HG02610 (cell line): ENCODE results near the gene KCNK6.

Source experiments
- ATAC-seq: cut with Tn5 transposase; IDR thresholded peaks from one replicate; pipeline ENCODE4 v1.9.1; 2021; ENCODE audit warnings: mild to moderate bottlenecking, moderate library complexity; ENCODE audit not compliant: unreplicated experiment

KCNK6 gene

DNA sequence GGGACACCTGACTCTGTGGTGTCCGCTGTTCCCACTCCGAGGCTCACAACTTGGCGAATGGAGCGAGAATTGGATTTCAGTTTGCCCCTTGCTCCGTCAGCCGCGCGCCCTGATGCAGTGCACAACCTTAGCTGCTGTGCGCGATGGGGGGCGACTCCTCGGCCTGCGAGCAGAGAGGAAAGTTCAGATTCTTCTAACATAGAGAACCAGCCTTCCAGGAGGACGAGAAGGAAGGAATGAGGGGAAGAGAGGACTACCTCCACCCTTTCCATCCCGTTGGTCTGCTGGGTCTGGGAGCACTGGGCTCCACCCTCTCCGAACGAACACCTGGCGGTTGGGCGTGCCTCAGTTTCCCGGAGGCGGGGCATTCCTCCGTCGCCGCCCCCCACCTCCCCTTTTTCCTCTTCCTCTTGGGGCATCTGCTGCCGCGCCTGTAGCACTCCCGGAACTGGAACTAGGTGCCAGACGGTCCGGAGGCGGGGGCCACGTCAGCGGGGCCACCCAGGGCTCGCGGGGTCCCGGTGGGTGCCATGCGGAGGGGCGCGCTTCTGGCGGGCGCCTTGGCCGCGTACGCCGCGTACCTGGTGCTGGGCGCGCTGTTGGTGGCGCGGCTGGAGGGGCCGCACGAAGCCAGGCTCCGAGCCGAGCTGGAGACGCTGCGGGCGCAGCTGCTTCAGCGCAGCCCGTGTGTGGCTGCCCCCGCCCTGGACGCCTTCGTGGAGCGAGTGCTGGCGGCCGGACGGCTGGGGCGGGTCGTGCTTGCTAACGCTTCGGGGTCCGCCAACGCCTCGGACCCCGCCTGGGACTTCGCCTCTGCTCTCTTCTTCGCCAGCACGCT is at the start of gene KCNK6:
Gene KCNK6 (plus strand): TSS at position 425 of the 838 bp plus-strand sequence. CDS start 106 bp downstream, at position 531.
- no peak for ATAC-seq

DNA sequence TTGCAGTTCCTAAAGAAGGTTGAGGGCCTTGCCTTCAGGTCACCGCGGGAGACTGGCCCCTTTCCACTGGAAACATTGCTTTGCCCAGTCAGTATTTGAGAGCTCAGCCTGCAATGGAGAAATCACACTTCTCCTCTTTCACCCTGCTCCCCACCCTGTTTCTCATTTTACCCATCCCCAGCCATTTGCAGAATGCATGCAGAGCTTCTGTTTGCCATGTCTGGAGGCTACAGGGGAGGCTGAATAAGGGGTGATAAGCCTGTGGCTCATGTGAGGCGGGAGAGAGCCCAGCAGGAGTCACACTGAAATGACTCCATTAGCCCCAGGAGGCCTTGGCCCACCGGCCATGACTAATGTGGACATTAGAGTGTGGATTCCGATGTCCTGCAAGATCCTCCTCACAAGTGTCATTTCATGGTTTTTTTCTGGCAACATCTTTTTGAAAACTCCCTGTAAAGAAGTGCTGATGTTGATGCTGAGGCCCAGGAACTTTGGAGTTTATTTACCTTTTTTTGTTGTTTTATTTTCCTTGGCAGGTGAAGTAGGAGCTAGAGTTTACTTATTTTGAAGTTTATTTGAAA is 49.0 kb upstream of the KCNK6 start:
- no peak for ATAC-seq

DNA sequence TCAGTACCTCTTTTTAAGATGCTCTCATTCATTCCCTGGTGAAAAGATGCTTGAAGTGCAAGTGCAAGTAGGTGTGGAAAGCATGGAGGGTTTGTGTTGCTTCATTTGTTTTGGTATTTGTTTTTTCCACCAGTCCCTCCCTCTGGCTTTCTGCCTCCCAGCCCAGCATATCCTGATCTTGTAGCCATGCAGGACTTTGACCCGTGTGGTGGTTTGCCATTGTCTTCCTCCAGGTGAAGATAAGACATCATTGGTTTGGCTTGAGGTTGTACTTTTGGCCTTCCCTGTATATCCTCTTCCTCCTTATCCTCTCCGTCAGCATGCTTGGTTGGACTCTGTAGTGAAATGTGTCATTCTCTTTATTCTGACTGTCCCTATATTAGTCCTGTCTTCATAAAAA is 46.1 kb upstream of the KCNK6 start:
- no peak for ATAC-seq

GRCh38 chr19:38274739-38275138 is 44.9 kb upstream of the KCNK6 start:
- no peak for ATAC-seq

DNA sequence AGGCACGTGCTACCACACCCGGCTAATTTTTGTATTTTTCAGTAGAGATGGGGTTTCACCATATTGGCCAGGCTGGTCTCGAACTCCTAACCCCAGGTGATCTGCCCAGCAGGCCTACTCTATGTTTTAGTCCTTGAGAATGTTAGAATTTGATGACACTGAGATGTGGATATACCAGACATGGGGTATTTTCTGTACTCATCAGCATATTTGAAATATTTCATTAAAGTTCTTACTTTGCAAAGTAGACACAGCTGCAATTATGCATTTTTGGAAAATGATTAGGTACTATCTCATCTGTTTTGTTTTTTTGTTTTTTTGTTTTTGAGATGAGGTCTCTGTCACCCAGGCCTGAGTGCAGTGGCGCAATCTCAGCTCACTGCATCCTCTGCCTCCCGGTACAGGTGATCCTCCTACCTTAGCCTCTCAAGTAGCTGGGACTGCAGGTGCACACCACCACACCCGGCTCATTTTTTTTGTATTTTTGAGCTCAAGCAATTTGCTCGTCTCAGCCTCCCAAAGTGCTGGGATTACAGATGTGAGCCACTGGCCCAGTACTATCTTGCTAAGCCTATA is 42.6 kb upstream of the KCNK6 start:
- ATAC-seq, result no peak

DNA sequence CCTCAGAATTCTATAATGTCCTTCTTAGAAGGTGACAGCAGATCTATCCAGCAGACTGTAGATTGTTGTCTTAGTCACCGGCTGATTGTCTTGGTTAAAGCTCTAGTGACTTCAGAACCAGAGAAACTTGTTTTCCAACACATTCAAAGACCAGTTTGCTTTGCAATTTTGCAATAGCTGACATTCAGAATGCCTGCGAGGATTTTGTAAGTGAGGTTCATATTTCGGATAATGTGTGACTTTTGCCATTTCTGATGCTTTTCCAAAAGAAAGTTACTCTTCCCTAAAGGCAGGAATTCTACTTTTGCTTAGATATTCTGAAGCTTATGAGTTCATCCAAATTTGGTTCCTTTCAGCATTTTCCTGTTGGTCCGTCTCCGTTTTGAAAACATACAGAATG is 42.1 kb upstream of the KCNK6 start:
- ATAC-seq, result no peak

DNA sequence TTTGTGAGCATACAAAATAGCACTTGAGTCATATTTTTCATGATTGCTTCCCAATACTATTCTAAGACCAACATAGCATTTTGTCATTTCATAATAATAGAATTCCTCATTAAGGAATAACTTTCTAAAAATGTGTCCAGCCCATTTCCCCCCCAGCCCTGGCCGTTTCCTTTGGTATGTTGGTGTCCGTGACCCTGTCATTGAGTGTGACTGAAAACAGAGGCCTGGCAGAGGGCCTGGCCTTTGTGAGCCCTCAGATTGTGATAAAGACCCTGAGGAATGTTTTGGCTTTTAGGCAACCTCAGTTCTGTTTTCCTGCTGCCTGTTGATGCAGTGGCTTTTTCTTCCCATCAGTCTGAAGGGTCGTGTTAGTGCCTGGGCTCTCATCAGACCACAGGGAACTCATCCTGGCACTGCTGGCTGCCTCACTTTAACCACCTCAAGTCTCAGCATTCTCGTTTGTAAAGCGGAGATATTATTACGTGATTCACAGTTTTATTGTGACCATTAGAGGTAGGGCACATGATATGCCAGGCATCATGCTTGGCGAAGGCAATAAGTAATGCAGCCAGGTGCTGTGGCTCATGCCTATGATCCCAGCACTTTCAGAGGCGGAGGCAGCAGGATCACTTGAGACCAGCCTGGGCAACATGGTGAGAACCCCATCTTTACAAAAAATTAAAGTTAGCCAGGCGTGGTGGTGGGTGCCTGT is 41.5 kb upstream of the KCNK6 start:
- no peak for ATAC-seq

DNA sequence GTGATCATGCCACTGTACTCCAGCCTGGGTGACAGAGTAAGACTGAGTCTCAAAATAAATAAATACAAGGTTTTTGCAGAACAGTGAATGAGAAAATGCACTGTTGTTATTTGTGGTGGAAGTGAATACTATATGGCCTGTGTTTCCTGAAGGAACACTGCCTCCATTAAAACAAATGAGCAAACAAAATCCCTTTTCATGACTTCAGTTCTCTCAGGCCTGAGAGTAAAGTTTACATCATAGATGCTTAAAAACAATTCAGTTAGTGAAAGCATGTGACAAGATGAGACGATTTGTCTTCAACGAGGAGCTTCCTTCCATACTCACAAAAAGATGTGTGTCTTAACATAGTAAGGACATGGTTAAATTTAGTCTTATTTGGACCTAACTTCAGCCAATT is 40.9 kb upstream of the KCNK6 start:
- ATAC-seq, result no peak

DNA sequence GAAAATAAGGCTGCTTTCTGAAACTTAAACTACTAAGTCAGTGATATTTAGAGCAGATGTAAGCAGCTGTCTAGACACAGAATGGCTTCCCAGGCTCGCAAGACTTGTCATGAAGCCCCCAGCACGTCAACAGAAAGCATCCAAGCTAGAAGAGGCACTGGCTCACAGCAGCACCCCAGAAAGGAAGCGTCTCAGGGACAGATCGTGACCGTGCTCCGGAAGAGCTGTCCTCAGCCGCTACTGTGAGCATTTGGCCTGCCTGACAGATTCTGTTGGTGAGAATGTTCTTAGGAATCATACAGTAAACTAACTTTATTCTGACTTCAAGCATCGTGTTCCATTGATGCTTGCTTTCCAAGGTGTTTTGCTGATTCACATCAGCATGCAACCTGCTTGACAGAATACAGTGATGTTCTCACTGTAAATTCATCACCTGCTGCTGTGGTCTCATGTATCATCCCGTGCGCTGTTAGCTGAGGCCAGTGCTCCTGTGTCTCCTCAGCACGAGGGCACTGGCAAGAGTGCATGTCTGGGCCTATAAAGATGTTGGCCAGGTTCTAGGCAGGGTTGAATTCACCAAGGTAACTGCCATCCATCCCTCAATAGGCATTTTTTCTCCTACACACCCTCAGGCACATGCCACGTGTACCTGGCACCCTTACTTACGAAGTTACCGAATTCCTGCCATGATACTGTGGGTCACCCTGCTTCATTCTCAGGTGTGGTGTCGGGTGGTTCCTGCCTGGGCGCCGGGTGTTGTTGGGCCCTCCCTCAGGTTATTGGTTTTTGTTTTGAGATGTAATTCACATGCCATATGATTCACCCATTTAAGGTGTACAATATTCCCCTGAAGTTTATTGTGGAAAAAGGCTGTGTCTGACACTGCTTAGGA is 39.4 kb upstream of the KCNK6 start:
- ATAC-seq, result no peak

DNA sequence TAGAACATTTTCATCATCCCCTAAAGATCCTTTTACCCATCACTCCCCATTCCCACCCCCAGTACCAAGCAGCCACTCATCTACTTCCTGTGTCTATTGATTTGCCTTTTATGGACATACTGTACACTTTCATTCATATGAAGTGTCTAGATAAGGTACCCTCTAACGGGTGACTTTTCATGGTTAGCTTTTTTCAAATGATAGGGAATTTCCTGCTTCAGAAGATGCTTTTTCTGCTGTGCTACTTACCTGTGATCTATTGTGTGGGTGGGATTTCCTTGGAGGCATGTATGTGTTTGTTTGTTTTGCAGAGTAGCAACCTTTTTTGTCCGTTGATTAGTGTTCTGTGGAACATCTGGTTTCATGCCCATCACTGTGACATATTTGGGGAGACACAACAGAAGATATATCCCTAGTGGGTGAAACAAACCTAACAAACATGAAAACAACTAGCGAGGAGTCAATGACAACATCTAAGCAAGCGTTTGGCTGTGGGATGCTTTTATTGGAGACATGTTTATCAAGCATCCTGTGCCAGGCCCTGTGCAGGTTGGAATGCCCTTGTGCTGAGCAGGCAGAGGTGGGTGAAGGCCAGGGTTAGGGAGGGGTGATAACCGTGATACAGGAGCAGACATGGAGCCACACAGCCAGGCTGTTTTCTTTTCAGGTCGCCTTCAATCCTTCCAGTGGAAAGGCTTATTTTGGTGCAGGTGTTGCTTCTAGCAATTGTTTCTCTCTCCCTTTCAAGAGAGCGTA is 37.7 kb upstream of the KCNK6 start:
- ATAC-seq, result no peak

DNA sequence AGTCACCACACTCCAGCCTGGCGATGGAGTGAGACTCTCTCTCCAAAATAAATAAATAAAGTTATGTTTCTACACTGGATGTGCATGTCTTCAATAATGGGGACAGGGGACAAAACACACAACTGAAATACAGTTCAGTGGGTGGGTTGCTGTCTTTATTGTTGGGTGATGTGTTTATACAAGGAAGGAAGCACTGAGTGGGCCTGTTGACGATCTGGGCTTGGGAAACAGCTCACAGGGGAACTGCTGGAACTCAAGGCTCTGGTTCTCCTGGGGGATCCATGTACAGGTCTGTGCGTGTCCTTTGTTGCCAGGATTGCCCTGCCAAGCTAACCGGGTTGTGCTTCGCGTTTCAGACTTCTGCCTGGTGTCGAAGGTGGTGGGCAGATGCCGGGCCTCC is 36.4 kb upstream of the KCNK6 start:
- no peak for ATAC-seq

DNA sequence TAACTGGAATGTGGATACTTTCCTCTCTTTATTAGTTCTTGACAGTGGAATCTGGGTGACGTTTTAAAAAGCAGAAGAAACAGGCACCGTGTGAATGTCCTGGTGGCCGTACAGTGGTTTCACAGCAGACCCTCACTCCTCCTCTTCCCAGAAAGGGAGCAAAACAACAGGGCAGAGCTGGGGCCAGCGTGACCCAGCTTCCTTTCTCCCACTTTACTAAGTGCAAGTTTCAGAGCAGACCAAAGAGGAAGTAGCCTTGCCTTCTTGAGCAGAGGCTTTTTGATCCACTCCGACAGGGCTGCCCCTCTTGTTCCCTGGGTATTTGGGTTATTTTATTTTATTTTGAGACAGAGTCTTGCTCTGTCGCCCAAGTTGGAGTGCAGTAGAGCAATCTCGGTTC is 35.2 kb upstream of the KCNK6 start:
- no peak for ATAC-seq

GRCh38 chr19:38285567-38285966 is 34.1 kb upstream of the KCNK6 start:
- no peak for ATAC-seq

DNA sequence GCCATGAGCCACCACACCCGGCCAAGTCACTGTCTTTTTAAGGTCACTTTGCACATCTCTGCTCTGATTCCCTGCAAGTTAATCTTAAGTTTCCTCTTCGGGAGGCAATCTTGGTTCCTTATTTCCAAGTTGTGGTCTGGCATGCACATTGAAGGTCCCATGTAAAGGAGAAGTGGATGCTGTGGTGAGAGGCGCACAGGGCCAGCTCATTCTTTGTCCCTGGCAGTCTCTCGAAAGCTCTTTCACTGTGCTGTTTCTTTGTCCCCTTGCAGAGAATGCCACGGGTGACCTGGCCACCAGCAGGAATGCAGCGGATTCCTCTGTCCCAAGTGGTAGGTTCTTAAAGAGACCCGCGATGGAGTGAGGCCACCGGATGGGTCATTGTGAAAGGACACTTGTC is 32.0 kb upstream of the KCNK6 start:
- ATAC-seq, result no peak

- no peak for ATAC-seq
These were observed 31.4 kb upstream of the KCNK6 start for GRCh38 chr19:38288123-38288855.

- no peak for ATAC-seq
These were observed 29.7 kb upstream of the KCNK6 start for GRCh38 chr19:38289955-38290354.

GRCh38 chr19:38290631-38291147 is 29.0 kb upstream of the KCNK6 start:
- ATAC-seq, result no peak

DNA sequence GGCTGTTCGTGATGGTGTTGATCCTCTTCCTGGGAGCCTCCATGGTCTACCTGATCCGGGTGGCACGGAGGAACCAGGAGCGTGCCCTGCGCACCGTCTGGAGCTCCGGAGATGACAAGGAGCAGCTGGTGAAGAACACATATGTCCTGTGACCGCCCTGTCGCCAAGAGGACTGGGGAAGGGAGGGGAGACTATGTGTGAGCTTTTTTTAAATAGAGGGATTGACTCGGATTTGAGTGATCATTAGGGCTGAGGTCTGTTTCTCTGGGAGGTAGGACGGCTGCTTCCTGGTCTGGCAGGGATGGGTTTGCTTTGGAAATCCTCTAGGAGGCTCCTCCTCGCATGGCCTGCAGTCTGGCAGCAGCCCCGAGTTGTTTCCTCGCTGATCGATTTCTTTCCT is 27.8 kb upstream of the KCNK6 start:
- no peak for ATAC-seq

GRCh38 chr19:38293281-38293680 is 26.4 kb upstream of the KCNK6 start:
- no peak for ATAC-seq
